Measurements from ENCODE around the gene EXOSC10.

DNA sequence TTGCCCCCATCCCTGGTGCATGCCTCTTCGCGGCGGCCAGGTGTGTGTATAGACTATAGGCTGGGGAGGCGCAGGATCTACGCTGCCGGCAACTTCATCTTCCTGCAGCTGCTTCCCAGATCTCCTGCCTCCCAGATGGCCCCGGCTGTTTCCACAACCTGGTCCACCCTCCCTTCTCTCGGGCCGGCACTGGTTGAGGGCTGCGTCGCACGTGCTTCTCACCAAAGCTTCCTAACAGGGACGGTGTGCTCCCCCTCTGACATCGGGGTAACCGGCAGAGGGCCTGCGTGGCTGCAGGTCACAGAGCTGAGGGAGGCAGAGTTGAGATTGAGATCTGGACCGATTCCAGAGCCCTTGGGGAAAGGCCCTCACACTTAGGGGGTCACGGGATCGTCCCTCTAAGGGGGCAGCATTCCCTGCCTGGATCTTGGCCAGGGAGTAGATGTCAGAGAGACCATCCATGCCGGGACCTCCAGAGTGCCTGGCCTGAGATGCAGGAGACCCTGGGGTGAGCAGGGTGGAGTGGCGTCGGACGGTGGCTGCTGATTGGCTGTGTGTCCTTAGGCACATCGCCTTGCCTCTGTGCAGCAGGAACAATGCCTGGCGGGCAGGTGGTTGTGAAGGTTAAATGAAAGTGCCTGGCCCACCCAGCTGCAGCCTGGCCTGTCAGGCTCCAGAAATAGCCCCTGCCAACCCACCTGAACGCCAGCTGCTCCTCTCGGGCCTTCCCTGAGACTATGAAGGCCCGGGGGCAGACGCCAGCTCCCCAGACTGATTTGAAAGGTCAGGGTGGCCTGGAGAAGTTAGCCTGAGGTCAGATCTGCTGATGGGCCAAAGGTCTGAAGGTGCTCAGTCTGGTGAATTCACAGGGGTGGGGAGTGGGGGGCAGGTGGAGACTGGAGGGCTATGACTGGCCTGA lies 46.6 kb downstream of the EXOSC10 start:
- TF ChIP-seq MAZ (IDR thresholded peaks at IDR 0.05; ENCODE audit: borderline replicate concordance, low read depth, low read length) (no peak), MXI1 (IDR thresholded peaks at IDR 0.05; ENCODE audit: borderline replicate concordance, low read depth, low read length) (no peak), CHD1 (IDR thresholded peaks at IDR 0.05; ENCODE audit: low read depth, low read length) (no peak), RCOR1 (IDR thresholded peaks at IDR 0.05; ENCODE audit: insufficient replicate concordance, low read length) (no peak), POLR2A (IDR thresholded peaks at IDR 0.05; ENCODE audit: low read depth, low read length) (no peak)
- TF ChIP-seq, protein P1, sequence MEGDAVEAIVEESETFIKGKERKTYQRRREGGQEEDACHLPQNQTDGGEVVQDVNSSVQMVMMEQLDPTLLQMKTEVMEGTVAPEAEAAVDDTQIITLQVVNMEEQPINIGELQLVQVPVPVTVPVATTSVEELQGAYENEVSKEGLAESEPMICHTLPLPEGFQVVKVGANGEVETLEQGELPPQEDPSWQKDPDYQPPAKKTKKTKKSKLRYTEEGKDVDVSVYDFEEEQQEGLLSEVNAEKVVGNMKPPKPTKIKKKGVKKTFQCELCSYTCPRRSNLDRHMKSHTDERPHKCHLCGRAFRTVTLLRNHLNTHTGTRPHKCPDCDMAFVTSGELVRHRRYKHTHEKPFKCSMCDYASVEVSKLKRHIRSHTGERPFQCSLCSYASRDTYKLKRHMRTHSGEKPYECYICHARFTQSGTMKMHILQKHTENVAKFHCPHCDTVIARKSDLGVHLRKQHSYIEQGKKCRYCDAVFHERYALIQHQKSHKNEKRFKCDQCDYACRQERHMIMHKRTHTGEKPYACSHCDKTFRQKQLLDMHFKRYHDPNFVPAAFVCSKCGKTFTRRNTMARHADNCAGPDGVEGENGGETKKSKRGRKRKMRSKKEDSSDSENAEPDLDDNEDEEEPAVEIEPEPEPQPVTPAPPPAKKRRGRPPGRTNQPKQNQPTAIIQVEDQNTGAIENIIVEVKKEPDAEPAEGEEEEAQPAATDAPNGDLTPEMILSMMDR (conservative IDR thresholded peaks at IDR 0.05; ENCODE audit: low read depth, low read length): no peak

Data from IMR-90 (cell line).